Ishikawa (cell line): ENCODE results near the gene SLC9A9.

Experiments used
- CEBPB ChIP-seq: IDR thresholded peaks from 2 replicates; pipeline ENCODE4 v1.6.1; 2012
- EP300 ChIP-seq: IDR thresholded peaks from 2 replicates; pipeline ENCODE4 v1.6.1; 2012; ENCODE audit warnings: borderline replicate concordance
- FOXM1 ChIP-seq: IDR thresholded peaks from 2 replicates; pipeline ENCODE4 v1.6.1; 2012; ENCODE audit warnings: low read depth, borderline replicate concordance
- RAD21 ChIP-seq: IDR thresholded peaks from 2 replicates; pipeline ENCODE4 v1.6.1; 2012; ENCODE audit warnings: low read depth
- REST ChIP-seq: IDR thresholded peaks from 2 replicates; pipeline ENCODE4 v1.6.1; 2012; ENCODE audit warnings: low read depth, mild to moderate bottlenecking
- TAF1 ChIP-seq: IDR thresholded peaks from 2 replicates; pipeline ENCODE4 v1.6.1; 2012; ENCODE audit warnings: low read depth, mild to moderate bottlenecking
- ZBTB7A ChIP-seq: IDR thresholded peaks from 2 replicates; pipeline ENCODE4 v1.6.1; 2012; ENCODE audit warnings: low read depth
- TF ChIP-seq, protein P1 (sequence below): IDR thresholded peaks from 2 replicates; pipeline ENCODE4 v1.6.1; 2012

DNA sequence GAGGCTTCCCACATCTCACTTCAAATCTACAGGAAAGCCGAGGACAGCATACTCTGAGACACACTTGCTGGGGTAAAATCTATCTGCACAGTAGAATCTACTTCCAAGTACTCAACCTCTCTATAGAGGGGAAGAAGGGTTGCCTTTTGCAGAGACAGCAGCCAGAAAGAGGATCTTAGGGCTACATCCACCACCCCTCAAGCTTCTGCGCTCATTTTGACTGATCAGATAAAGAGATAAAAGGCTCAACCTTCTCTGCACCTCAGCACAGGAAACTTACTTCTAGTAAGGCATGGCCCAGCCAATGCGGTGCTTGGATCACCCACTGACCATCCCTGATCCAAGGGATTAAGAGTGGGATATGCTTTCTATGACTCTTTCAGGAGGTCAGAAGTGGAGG is 6.9 kb upstream of the SLC9A9 start:
- TF ChIP-seq, protein P1, sequence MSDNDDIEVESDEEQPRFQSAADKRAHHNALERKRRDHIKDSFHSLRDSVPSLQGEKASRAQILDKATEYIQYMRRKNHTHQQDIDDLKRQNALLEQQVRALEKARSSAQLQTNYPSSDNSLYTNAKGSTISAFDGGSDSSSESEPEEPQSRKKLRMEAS, result no peak
- no peak for TF ChIP-seq RAD21
- TF ChIP-seq EP300, result no peak
- TF ChIP-seq TAF1, result no peak
- TF ChIP-seq REST, result no peak
- no peak for TF ChIP-seq ZBTB7A
- no peak for TF ChIP-seq CEBPB
- TF ChIP-seq FOXM1, result no peak
